NB4 (cell line): Measurements from ENCODE around the gene CMKLR1.

Experiments used
- POLR2A ChIP-seq: IDR thresholded peaks from 2 replicates; pipeline ENCODE4 v1.6.1; 2011; ENCODE audit warnings: mild to moderate bottlenecking; ENCODE audit not compliant: insufficient read length; ENCODE audit errors: extremely low read depth
- TF ChIP-seq, protein P1 (sequence below): IDR thresholded peaks from one replicate; pipeline ENCODE4 v1.5.1; 2012; ENCODE audit warnings: low read depth, low read length
- TF ChIP-seq, protein P2 (sequence below): IDR thresholded peaks from 2 replicates; pipeline ENCODE4 v1.6.1; 2011; ENCODE audit warnings: low read depth, low read length

DNA sequence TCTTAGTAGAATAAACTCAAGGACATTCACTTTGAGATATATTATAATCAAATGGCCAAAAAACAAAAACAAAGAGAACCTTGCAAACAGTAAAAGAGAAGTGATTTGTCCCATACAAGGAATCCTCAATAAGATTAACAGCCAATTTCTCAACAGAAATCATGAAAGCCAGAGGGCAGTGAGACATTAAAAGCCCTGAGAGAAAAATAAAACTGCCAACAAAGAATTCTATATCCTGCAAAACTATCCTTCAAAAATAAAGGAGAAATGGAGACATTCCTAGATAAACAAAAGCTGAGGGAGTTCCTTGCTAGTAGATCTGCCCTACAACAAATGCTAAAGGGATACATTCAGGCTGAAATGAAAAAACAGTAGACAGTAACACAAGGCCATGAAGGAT, 78.1 kb downstream of the CMKLR1 start:
- TF ChIP-seq, protein P1, sequence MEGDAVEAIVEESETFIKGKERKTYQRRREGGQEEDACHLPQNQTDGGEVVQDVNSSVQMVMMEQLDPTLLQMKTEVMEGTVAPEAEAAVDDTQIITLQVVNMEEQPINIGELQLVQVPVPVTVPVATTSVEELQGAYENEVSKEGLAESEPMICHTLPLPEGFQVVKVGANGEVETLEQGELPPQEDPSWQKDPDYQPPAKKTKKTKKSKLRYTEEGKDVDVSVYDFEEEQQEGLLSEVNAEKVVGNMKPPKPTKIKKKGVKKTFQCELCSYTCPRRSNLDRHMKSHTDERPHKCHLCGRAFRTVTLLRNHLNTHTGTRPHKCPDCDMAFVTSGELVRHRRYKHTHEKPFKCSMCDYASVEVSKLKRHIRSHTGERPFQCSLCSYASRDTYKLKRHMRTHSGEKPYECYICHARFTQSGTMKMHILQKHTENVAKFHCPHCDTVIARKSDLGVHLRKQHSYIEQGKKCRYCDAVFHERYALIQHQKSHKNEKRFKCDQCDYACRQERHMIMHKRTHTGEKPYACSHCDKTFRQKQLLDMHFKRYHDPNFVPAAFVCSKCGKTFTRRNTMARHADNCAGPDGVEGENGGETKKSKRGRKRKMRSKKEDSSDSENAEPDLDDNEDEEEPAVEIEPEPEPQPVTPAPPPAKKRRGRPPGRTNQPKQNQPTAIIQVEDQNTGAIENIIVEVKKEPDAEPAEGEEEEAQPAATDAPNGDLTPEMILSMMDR = no peak
- TF ChIP-seq POLR2A = no peak
- TF ChIP-seq, protein P2, sequence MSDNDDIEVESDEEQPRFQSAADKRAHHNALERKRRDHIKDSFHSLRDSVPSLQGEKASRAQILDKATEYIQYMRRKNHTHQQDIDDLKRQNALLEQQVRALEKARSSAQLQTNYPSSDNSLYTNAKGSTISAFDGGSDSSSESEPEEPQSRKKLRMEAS = no peak
